ENCODE results near the gene CLDN19. TPM values are rescaled to one million over a fixed set of nuclear protein-coding genes. Genes with fewer than 3 reads are reported as not detected.
A peak's percentile ranks its signal among the peaks of the same experiment; 100 is the strongest.

CLDN19 gene
- total and polyA plus RNA-seq, 2 of the 8 experiments (the other 6 are each of a cell fraction or from before 2014, with no cell fraction given): 9.7 to 17.2 TPM

GRCh38 chr1:42740851-42741580 is 980 bp upstream of the CLDN19 start:
- no peak for DNase-seq (ENCODE audit: low read depth in 1 of 2, low spot score in 2 of 2)
- Histone ChIP-seq H3K27me3 (replicated peaks in 1 of 4; ENCODE audit: control insufficient read depth in 3 of 4, extremely low read depth in 1 of 4, insufficient read depth in 3 of 4, low read length in 3 of 4) (no peaks in the 10 kb centered on the region), H2AK5ac (ENCODE audit: low read depth, low read length) (peak overlapping the region; percentile 93; the same call in 1 of the 2 replicates), H3K79me1 (ENCODE audit: low read depth, low read length) (peaks cover 3% of the 10 kb centered on the region; the same call in 1 of the 2 replicates), H4K20me1 (replicated peaks in 1 of 2; ENCODE audit: control insufficient read depth in 1 of 2, insufficient read depth in 2 of 2, low read length in 2 of 2) (peaks cover 0 to 2% of the 10 kb centered on the region in 2 experiments), H3K14ac (ENCODE audit: insufficient read length) (no peak overlapping the region), H3K36me3 (ENCODE audit: control insufficient read depth in 2 of 4, insufficient read depth in 4 of 4, low read length in 3 of 4) (peaks cover 0 to 5% (median 0%) of the 10 kb centered on the region in 4 experiments; a peak in 3 of 8 replicates), H3K56ac (replicated peaks; ENCODE audit: insufficient read length, low read depth, low read length) (no peak overlapping the region), H2AFZ (ENCODE audit: low read length) (no peak overlapping the region; the same call in 1 of the 2 replicates), H2BK120ac (replicated peaks; ENCODE audit: low read depth, low read length) (peak overlapping the region; percentile 78), H3K4me2 (ENCODE audit: insufficient read depth in 1 of 2, low read depth in 2 of 2, low read length in 2 of 2) (peak overlapping the region; percentile 77 to 85), H3K27ac (ENCODE audit: low read depth, low read length) (no peak overlapping the region), H2BK5ac (ENCODE audit: low read depth, low read length) (peak overlapping the region; percentile 94; the same call in 1 of the 2 replicates), H3K9me3 (ENCODE audit: insufficient read depth in 2 of 2, low read depth in 1 of 2, low read length in 1 of 2) (no peaks in the 10 kb centered on the region), H3K9ac (replicated peaks in 1 of 4; ENCODE audit: extremely low read depth in 1 of 4, low read depth in 3 of 4, low read length in 3 of 4) (no peak overlapping the region), H2BK12ac (ENCODE audit: low read depth, low read length) (peak overlapping the region; percentile 99), H4K8ac (ENCODE audit: extremely low read depth, insufficient read depth, low read length) (no peak overlapping the region; the same call in 1 of the 2 replicates), H3K4me1 (replicated peaks in 1 of 4; ENCODE audit: control insufficient read depth in 3 of 4, insufficient read depth in 4 of 4, low read length in 3 of 4) (peaks cover 0 to 38% (median 28%) of the 10 kb centered on the region in 4 experiments; a peak in 6 of 7 replicates), H3K23me2 (ENCODE audit: low read depth, low read length) (peaks cover 5% of the 10 kb centered on the region; the same call in 1 of the 2 replicates), H3K18ac (ENCODE audit: extremely low read depth, low read length) (peak overlapping the region; percentile 95), H3K23ac (ENCODE audit: insufficient read length) (no peak overlapping the region), H4K91ac (replicated peaks; ENCODE audit: insufficient read length, low read length) (peak overlapping the region; percentile 97), H3K4me3 (ENCODE audit: extremely low read depth in 1 of 4, insufficient read depth in 2 of 4, low read depth in 3 of 4, low read length in 4 of 4) (peak overlapping the region in 1 of 4 experiments; percentile 34; a peak in 3 of 8 replicates), H4K5ac (ENCODE audit: insufficient read length, low read depth, low read length) (peak overlapping the region; percentile 64), H2BK20ac (ENCODE audit: low read length) (peak overlapping the region; percentile 98), H3K4ac (replicated peaks; ENCODE audit: insufficient read length, low read depth, low read length) (no peak overlapping the region), H2BK15ac (ENCODE audit: low read length) (0 out of 2 replicates have a peak overlapping the region, but pooled peaks have one; percentile 95), H3K79me2 (ENCODE audit: control insufficient read depth in 1 of 2, insufficient read depth in 2 of 2, low read length in 2 of 2) (no peaks in the 10 kb centered on the region)
- TF ChIP-seq HDAC2 (IDR thresholded peaks at IDR 0.05; ENCODE audit: borderline replicate concordance in 1 of 2, low read depth in 2 of 2, low read length in 2 of 2): no peak
- TF ChIP-seq YY1 (IDR thresholded peaks at IDR 0.05; ENCODE audit: low read depth, low read length): peak; percentile 64; the same call in 1 of the 2 replicates
- TF ChIP-seq, protein P1, sequence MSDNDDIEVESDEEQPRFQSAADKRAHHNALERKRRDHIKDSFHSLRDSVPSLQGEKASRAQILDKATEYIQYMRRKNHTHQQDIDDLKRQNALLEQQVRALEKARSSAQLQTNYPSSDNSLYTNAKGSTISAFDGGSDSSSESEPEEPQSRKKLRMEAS (IDR thresholded peaks at IDR 0.05): peak; percentile 63
- TF ChIP-seq PHF8 (conservative IDR thresholded peaks at IDR 0.05; ENCODE audit: low read depth, low read length): no peak
- TF ChIP-seq TEAD4 (IDR thresholded peaks at IDR 0.05; ENCODE audit: low read depth, low read length): peak; percentile 61; the same call in 1 of the 2 replicates
- TF ChIP-seq SIX5 (IDR thresholded peaks at IDR 0.05; ENCODE audit: low read depth, low read length): no peak
- TF ChIP-seq KDM4A (IDR thresholded peaks at IDR 0.05; ENCODE audit: low read depth, low read length, severe bottlenecking): no peak
- CTCF ChIA-PET (ENCODE audit: partially characterized antibody): interaction anchor here (1.2 to 9.8 kb wide), 6 partner anchors 11 to 163 kb away, joined by 3 to 77 read pairs (median 4); partner anchors contain the start of genes C1orf50 and P3H1
- POLR2A ChIA-PET (ENCODE audit: partially characterized antibody): interaction anchor here (0.7 to 3.9 kb wide), 9 partner anchors 20 to 405 kb away, joined by 3 to 32 read pairs (median 3); partner anchors contain the start of genes C1orf50, P3H1 and YBX1
- no peak for FAIRE-seq
- WGBS, 2 experiments (ENCODE audit: extremely low coverage in 1 of 2, insufficient coverage in 1 of 2, insufficient read length in 1 of 2, insufficient replicate concordance in 2 of 2, low coverage in 1 of 2, low lambda C conversion rate in 2 of 2, missing lambda C conversion rate in 1 of 2): 71% methylated on average over 17 of the region's 19 CpGs; no CpG with 5 or more reads in 1 of the 2 experiments

All from H1 (cell line).